Measurements from ENCODE around the gene EXT2.

Gene EXT2

GRCh38 chr11:44275961-44276550, 180.6 kb downstream of the EXT2 start:
- Mint-ChIP-seq H3K9me3 (no peaks in the 10 kb centered on the region), H3K4me1 (peaks cover 28% of the 10 kb centered on the region), H3K36me3 (ENCODE audit: low read depth) (peaks cover 17% of the 10 kb centered on the region), H3K4me3 (no peak overlapping the region), H3K27ac (no peak overlapping the region), H3K27me3 (ENCODE audit: low read depth) (peaks cover 21% of the 10 kb centered on the region)
- TF ChIP-seq CTCF (IDR thresholded peaks at IDR 0.05; ENCODE audit: unreplicated experiment in 3 of 3): no peak

GRCh38 chr11:44277196-44278090, 182.0 kb downstream of the EXT2 start:
- Mint-ChIP-seq H3K4me1 (peaks cover 20% of the 10 kb centered on the region), H3K27me3 (ENCODE audit: low read depth) (peaks cover 25% of the 10 kb centered on the region), H3K36me3 (ENCODE audit: low read depth) (peaks cover 10% of the 10 kb centered on the region), H3K4me3 (no peak overlapping the region), H3K27ac (no peak overlapping the region), H3K9me3 (no peaks in the 10 kb centered on the region)
- no peak for TF ChIP-seq CTCF (IDR thresholded peaks at IDR 0.05; ENCODE audit: unreplicated experiment in 3 of 3)

GRCh38 chr11:44279483-44279882, 184.0 kb downstream of the EXT2 start:
- Mint-ChIP-seq H3K27ac (no peak overlapping the region), H3K9me3 (no peaks in the 10 kb centered on the region), H3K4me3 (no peak overlapping the region), H3K4me1 (peaks cover 20% of the 10 kb centered on the region), H3K27me3 (ENCODE audit: low read depth) (peaks cover 25% of the 10 kb centered on the region), H3K36me3 (ENCODE audit: low read depth) (peaks cover 3% of the 10 kb centered on the region)
- TF ChIP-seq CTCF (IDR thresholded peaks at IDR 0.05; ENCODE audit: unreplicated experiment in 3 of 3): no peak

- Mint-ChIP-seq H3K4me3 (no peak overlapping the region), H3K27ac (no peak overlapping the region), H3K27me3 (ENCODE audit: low read depth) (peaks cover 25% of the 10 kb centered on the region), H3K36me3 (ENCODE audit: low read depth) (peaks cover 3% of the 10 kb centered on the region), H3K4me1 (peaks cover 22% of the 10 kb centered on the region), H3K9me3 (no peaks in the 10 kb centered on the region)
- TF ChIP-seq CTCF (IDR thresholded peaks at IDR 0.05; ENCODE audit: unreplicated experiment in 3 of 3): no peak
These were observed 184.8 kb downstream of the EXT2 start for GRCh38 chr11:44280257-44280656.

GRCh38 chr11:44281151-44281550, 185.7 kb downstream of the EXT2 start:
- peaks cover 25% of the 10 kb centered on the region for H3K27me3 Mint-ChIP-seq (ENCODE audit: low read depth)
- no peak for TF ChIP-seq CTCF (IDR thresholded peaks at IDR 0.05; ENCODE audit: unreplicated experiment in 3 of 3)
- H3K4me1 Mint-ChIP-seq: peaks cover 31% of the 10 kb centered on the region
- no peak overlapping the region for H3K27ac Mint-ChIP-seq
- no peaks in the 10 kb centered on the region for H3K36me3 Mint-ChIP-seq (ENCODE audit: low read depth)
- H3K4me3 Mint-ChIP-seq: no peak overlapping the region
- H3K9me3 Mint-ChIP-seq: no peaks in the 10 kb centered on the region

Measured in nephron (organoid).